Kidney epithelial cell (primary cell): ENCODE measurements around the gene POU5F2. TPM values are rescaled to one million over a fixed set of nuclear protein-coding genes. Genes with fewer than 3 reads are reported as not detected.

Source experiments
- DNase-seq: peaks from one replicate; pipeline ENCODE4 v3.0.0-alpha.2; 2010; ENCODE audit warnings: low read depth
- H3K27me3 ChIP-seq: 2 replicates; pipeline ENCODE4 v1.6.0; 2011; ENCODE audit warnings: low read length; ENCODE audit not compliant: control insufficient read depth, insufficient read depth
- H3K36me3 ChIP-seq: 2 replicates; pipeline ENCODE4 v1.5.1; 2011; ENCODE audit warnings: low read length; ENCODE audit not compliant: control insufficient read depth, insufficient read depth
- H3K4me3 ChIP-seq: 2 replicates; pipeline ENCODE4 v1.5.1; 2011; ENCODE audit warnings: low read depth, mild to moderate bottlenecking, control low read depth, low read length
- CTCF ChIP-seq: IDR thresholded peaks from 2 replicates; pipeline ENCODE4 v1.5.1; 2011; ENCODE audit warnings: mild to moderate bottlenecking, moderate library complexity, low read length, control low read depth, inconsistent platforms; ENCODE audit not compliant: insufficient read depth, poor library complexity, severe bottlenecking
- total RNA-seq: library from RNA; depleted of rRNA; stranded (reverse); fragments of >200 nt; gene quantifications from 2 replicates; pipeline ENCODE4 v1.2.3, GENCODE V29; 2015

POU5F2 gene
- total RNA-seq, 1 donor from 2014 or later: 0.29 TPM

GRCh38 chr5:93723005-93723404 is 18.4 kb downstream of the POU5F2 start:
- TF ChIP-seq CTCF: no peak
- Histone ChIP-seq H3K27me3 (no peaks in the 10 kb centered on the region), H3K4me3 (no peak overlapping the region), H3K36me3 (no peaks in the 10 kb centered on the region)
- no peak for DNase-seq

DNA sequence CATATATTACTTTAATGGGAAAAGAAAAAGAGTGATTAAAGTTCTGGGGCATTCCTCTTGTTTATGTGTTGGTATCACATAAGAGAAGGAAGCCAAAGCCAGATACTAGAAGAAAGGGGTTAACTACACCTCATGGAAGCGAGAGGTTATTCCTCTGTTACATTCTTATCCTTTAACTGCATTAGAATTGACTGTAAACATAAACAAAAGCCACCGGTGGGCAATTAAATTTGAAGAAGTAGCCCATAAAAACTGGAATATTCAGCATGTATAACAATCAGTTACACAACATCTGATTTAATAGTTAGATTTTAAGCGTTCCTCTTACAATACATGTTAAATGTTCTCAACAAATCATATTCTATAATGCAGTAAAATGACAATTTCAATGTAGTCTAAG is 18.8 kb downstream of the POU5F2 start:
- DNase-seq: no peak
- TF ChIP-seq CTCF: no peak
- Histone ChIP-seq H3K27me3 (no peaks in the 10 kb centered on the region), H3K4me3 (no peak overlapping the region), H3K36me3 (no peaks in the 10 kb centered on the region)

DNA sequence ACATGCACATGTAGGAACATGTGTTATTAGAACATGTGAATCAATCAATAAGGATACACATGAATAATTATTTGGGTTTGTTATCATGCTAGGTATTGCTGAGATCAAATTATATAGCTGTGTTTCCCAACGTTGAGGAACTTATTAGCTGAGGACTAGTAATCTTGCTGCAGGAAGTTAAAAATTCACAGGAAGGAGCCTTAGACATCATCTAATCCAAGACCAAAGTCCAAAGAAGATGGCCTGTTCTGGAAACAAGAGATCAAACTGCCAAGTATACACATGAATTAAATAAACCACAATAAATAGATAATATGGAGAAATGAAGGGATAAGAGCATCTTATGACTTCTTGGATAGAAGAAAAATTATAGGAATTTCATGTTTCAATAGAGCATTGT is 19.9 kb downstream of the POU5F2 start:
- Histone ChIP-seq H3K4me3 (no peak overlapping the region), H3K36me3 (no peaks in the 10 kb centered on the region), H3K27me3 (no peaks in the 10 kb centered on the region)
- no peak for TF ChIP-seq CTCF
- DNase-seq: no peak

DNA sequence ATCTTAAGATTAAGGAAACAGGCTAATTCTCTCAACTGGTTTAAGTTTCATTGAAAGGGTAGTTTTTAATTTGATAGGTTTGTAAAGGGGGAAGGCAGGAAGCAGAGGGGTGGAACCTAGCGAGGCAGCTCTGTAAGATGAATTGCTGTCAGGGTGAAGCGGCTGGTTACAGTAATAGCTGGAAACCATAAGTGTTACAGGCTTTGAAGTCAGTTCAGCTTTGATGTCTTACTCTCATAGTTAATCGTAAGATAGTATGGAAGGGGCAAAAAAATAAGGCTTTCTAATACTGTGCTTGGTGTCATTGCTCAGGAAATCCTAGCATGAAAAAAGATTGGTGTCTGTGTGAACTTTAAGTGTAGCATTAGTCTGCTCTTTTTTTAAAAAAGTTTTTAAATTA is 20.3 kb downstream of the POU5F2 start:
- H3K27me3 ChIP-seq: no peaks in the 10 kb centered on the region
- H3K4me3 ChIP-seq: no peak overlapping the region
- no peaks in the 10 kb centered on the region for H3K36me3 ChIP-seq
- DNase-seq: no peak
- TF ChIP-seq CTCF: no peak

DNA sequence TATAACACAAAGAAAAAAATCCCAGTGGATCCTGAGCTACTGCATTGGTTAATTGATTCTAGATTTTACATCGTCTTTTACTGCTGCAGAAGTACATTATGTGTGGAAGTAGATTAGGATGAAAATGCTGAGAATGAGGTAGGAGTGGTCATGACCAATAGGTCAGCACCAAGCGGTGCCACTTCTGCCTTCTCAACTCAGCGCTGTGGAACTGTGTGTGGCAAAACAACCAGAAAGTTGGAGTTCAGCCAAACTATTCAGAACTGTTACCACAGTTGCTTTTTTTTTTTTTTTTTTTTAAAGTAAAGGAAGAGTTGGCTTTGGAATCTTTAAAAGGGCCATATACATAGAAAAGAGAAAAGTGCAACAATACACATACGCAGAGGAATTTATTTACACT is 24.2 kb downstream of the POU5F2 start:
- peak; percentile 72 for DNase-seq
- H3K27me3 ChIP-seq: no peaks in the 10 kb centered on the region
- no peak for TF ChIP-seq CTCF
- H3K4me3 ChIP-seq: no peak overlapping the region
- no peaks in the 10 kb centered on the region for H3K36me3 ChIP-seq

- Histone ChIP-seq H3K36me3 (no peaks in the 10 kb centered on the region), H3K4me3 (no peak overlapping the region), H3K27me3 (no peaks in the 10 kb centered on the region)
- DNase-seq: no peak
- no peak for TF ChIP-seq CTCF
These were observed 24.9 kb downstream of the POU5F2 start for GRCh38 chr5:93716453-93716852.
